ENCODE measurements around the gene EMP1.

EMP1 gene

GRCh38 chr12:13200841-13201240 is 4.3 kb downstream of the EMP1 start:
- FAIRE-seq: no peak
- DNase-seq (ENCODE audit: insufficient read length): no peak
- TF ChIP-seq POLR2A (IDR thresholded peaks at IDR 0.05; ENCODE audit: low read depth, low read length) (no peak), POLR2AphosphoS5 (IDR thresholded peaks at IDR 0.05; ENCODE audit: low read depth, low read length) (no peak), TAF1 (IDR thresholded peaks at IDR 0.05; ENCODE audit: borderline replicate concordance, low read depth, low read length) (no peak)

DNA sequence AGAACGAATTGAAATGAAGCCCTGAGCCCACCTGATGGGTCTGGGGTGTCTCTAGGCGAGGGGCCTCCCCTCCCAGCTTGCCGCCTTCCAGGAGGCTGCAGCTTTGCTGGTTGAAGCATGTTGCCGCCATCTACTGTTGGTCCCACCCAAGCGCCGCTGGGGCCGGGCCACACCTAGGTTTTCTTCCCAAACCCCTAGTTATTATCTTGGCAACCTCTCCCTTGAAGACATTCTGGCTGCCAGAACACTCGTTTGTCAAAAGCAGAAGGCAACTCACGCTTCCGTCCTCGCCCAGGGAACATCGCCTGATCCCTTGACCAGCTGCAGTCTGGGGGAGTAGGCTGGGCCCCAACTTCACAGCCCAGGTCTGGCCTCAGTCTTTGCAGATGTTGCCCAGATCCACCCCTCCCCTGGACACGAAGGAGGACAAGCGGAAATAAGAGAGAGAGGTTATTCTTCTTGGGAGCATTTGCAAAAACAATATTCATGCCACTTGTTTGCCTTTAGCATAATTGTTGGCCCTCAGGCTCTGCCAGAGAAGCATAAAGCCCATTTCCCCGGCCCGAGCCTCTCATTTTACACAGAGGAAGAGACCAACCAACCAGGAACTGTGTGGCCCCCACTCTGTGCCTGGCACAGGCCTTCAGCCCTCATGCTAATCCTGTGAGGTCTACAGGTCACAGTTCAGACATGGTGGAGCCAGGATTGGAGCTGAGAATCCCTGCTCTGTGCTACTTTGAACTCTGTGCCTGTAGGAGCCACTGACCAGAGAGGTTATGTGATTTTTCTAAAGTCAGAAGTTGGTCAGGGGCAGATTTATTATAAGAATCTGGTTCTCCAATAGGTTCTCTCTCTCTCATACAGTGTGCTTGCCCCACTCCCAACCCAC is 6.8 kb downstream of the EMP1 start:
- FAIRE-seq (no peak), DNase-seq (ENCODE audit: insufficient read length) (no peak)
- TF ChIP-seq POLR2AphosphoS5 (IDR thresholded peaks at IDR 0.05; ENCODE audit: low read depth, low read length): no peak

DNA sequence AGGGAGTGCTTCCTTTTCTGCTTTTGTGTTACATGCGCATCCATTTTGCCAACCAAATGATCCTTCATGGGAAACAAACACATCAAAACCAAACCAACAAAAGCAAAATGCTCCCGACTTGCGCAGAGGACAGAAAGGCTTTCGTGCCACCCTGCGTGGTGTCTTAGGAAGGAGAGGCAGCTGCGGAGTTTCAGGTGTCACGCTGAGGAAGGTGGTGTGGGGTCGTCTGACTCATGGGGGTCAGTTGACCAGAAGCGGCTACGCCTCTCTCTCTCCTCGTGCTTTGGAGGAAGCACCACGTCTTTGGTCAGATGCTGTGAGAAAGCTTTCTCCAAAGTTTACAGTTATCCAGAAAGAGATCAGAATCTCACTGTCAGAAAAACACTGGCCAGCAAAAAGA is 7.9 kb downstream of the EMP1 start:
- DNase-seq (ENCODE audit: insufficient read length) (no peak), FAIRE-seq (no peak)
- TF ChIP-seq TAF1 (IDR thresholded peaks at IDR 0.05; ENCODE audit: borderline replicate concordance, low read depth, low read length): no peak
- no peak for TF ChIP-seq POLR2A (IDR thresholded peaks at IDR 0.05; ENCODE audit: low read depth, low read length)
- no peak for TF ChIP-seq POLR2AphosphoS5 (IDR thresholded peaks at IDR 0.05; ENCODE audit: low read depth, low read length)

DNA sequence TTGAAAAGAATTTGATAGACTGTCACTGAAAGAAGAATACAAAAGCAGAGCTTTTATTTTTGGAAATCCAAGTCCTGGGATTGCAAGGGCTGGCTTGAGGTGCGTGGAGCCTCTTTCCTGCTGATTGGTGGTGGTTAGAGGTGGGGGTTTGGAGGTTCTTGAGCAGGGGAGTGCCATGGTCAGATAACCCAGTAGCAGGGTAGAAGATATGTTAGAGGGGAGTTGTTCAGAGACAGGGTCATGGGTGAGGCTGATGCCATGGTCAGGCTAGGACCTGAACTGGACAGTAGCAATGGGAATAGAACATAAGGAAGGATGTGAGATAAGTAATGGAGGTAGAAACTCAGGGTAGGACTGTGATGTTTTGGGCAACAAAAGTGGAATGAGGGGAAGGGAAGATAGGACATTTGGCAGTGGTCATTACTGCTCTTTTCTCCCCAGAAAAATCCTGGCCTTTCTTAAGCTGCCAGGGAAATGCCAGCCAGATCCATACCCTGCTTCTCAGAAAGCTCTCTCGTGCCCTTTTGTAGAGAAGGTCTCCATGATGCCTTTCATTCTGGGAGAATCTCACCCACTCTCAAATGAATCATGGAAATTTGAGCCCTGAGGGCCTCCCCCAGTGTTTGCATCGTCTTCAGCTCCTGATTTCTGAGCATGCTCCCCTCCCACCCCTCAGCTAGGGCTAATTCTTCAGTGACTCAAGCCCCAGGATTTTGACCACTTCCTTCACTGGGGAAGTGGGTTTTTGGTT is 9.5 kb downstream of the EMP1 start:
- no peak for FAIRE-seq
- DNase-seq (ENCODE audit: insufficient read length): no peak
- TF ChIP-seq TAF1 (IDR thresholded peaks at IDR 0.05; ENCODE audit: borderline replicate concordance, low read depth, low read length) (no peak), POLR2AphosphoS5 (IDR thresholded peaks at IDR 0.05; ENCODE audit: low read depth, low read length) (no peak), POLR2A (IDR thresholded peaks at IDR 0.05; ENCODE audit: low read depth, low read length) (no peak)

DNA sequence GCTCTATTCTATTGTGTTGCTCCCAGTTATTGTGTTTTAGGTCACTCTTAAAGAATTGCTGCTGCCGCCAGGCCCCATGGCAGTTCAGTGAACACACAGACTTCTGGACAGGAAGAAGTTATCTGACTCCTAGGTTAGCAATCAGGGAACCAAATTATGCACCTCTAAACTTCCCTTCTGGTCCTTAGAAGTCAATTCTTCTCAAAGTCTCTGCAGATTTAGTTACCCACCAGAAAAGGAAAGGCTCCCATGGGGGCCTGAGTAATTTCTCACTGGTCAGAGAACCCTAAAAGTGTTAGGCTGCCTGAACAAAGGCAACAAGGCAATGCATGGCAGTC is 10.0 kb downstream of the EMP1 start:
- FAIRE-seq (no peak), DNase-seq (ENCODE audit: insufficient read length) (no peak)
- TF ChIP-seq POLR2AphosphoS5 (IDR thresholded peaks at IDR 0.05; ENCODE audit: low read depth, low read length): no peak
- no peak for TF ChIP-seq TAF1 (IDR thresholded peaks at IDR 0.05; ENCODE audit: borderline replicate concordance, low read depth, low read length)
- TF ChIP-seq POLR2A (IDR thresholded peaks at IDR 0.05; ENCODE audit: low read depth, low read length): no peak

DNA sequence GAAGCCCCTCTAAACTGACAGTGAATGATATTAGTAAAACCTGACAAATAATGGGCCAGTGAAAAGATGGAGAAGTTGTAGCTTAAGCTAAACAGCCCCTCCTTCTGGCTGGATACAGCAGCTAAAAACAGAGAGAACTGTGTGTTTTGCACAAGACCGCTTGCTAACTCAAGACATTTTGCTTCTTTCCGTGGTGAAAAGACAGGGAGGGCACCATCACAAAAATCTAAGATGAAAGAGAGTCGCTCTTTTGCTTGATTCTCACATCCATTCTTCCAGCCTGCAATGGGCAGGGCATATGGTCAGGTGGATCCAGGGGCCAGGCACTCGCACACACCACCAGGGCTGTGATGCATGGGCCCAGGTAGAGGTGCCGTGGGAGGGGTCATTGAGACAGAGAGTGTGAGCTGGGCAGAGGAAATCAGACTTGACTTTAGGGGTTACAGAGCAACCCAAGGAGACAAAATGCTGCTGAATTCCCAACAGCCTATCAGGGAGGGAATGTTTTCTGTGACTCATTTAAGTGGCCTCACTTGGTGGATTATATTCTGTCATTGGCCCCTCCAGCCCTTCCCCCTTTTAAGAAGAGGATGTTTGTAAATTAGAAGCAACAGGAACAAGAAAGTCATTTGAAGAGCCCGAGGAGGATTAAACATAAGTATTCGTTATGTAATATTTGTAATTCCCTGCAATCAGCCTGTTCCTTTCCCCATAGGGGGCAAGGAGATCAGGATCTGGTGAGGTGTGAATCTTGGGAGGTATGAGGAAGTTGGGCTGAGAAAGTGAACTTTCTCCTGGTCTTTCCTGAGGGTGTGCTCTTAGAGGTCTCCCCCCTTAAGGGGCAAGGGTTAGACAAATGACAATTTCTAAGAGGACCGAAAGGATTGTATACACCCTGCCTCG is 12.3 kb downstream of the EMP1 start:
- FAIRE-seq (no peak), DNase-seq (ENCODE audit: insufficient read length) (no peak)
- TF ChIP-seq POLR2AphosphoS5 (IDR thresholded peaks at IDR 0.05; ENCODE audit: low read depth, low read length) (no peak), POLR2A (IDR thresholded peaks at IDR 0.05; ENCODE audit: low read depth, low read length) (no peak), TAF1 (IDR thresholded peaks at IDR 0.05; ENCODE audit: borderline replicate concordance, low read depth, low read length) (no peak)

DNA sequence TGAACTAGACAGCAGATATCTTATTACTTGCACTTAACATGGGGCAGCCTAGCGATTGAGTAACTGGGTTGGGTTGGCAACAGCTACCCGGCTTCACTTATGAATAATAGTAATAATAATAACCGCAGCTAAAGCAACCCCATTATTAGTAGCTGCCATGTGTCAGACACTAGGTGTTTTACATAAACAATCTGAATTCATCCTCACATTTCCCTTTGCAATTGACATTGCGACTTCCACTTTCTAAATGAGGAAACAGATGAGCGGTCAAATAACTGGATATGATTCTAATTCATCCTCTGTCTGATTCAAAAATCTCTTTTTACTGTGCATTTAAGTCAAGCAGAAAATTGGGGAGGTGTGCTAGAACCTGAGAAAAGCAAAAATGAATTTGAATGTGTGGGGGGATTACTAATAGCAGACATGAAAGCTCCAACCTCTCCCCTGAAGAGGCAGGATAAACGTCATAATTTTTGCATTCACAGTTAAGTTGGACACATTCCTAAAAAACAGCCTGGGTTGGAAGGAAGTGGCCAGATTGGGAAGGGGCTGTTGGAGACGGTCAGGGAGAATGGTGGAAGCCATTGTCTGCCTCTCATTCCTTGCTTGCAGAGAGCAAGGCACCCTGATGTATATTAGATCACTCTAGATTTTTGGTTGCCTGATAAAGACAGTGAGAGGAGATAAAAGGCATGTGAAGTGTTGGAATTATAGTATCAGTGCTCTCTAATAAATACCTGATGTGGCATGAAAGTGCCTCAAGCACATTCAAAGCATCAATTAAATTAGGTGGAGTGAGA is 13.1 kb downstream of the EMP1 start:
- DNase-seq (ENCODE audit: insufficient read length) (no peak), FAIRE-seq (no peak)

GRCh38 chr12:13210236-13211190 is 14.0 kb downstream of the EMP1 start:
- FAIRE-seq: no peak
- DNase-seq (ENCODE audit: insufficient read length): no peak
- no peak for TF ChIP-seq POLR2AphosphoS5 (IDR thresholded peaks at IDR 0.05; ENCODE audit: low read depth, low read length)
- TF ChIP-seq POLR2A (IDR thresholded peaks at IDR 0.05; ENCODE audit: low read depth, low read length): no peak

More for the DNA sequence above, 13.1 kb downstream of the EMP1 start:
- TF ChIP-seq TAF1 (IDR thresholded peaks at IDR 0.05; ENCODE audit: borderline replicate concordance, low read depth, low read length) (no peak), POLR2AphosphoS5 (IDR thresholded peaks at IDR 0.05; ENCODE audit: low read depth, low read length) (no peak), POLR2A (IDR thresholded peaks at IDR 0.05; ENCODE audit: low read depth, low read length) (no peak)

GRCh38 chr12:13211191-13211858 is 14.8 kb downstream of the EMP1 start:
- no peak for FAIRE-seq
- no peak for DNase-seq (ENCODE audit: insufficient read length)
- no peak for TF ChIP-seq POLR2A (IDR thresholded peaks at IDR 0.05; ENCODE audit: low read depth, low read length)
- no peak for TF ChIP-seq TAF1 (IDR thresholded peaks at IDR 0.05; ENCODE audit: borderline replicate concordance, low read depth, low read length)
- no peak for TF ChIP-seq POLR2AphosphoS5 (IDR thresholded peaks at IDR 0.05; ENCODE audit: low read depth, low read length)

All from GM12892 (cell line).